ENCODE measurements around the gene SLC25A13. TPM values are rescaled to one million over a fixed set of nuclear protein-coding genes. Genes with fewer than 3 reads are reported as not detected.

Gene SLC25A13
- total RNA-seq, 1 experiment from 2014 or later = 71.7 TPM

DNA sequence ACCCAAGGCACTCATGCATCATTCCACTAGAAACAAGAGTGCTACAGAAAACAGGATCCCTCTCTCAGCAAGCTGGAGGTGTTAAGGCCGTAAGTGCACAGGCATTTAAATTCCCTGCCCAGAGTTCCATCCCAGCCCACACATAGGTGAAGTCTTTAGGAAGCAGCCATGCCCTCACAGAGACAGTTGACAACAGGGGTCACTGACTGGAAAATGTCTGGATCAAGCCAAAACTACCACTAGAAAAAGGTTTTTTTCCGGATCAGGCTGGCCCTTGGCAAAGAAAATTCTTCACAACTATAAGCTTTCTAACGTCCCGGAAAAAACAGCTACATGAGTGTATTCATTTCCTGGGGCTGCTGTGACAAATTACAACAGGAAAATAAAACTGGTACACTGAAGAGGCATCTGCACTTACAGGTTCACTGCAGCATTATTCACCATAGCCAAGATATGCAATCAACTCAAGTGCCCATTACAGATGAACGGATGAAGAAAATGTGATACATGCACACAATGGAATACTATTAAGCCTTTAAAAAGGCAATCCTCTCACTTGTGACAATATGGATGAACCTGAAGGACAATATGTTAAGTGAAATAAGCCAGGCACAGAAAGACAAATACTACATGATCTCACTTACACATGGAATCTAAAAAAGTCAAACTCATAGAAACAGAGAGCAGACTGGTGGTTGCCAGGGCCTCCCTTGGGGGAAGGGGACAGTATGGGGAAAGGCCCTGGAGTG is 52.5 kb downstream of the SLC25A13 start:
- Mint-ChIP-seq H3K4me1 (peaks cover 9 to 12% of the 10 kb centered on the region in 2 experiments; a peak in 3 of 4 replicates), H3K9me3 (no peaks in the 10 kb centered on the region; a peak in 2 of 5 replicates), H3K27ac (no peak overlapping the region), H3K36me3 (ENCODE audit: insufficient read depth in 1 of 3, low read depth in 3 of 3) (peaks cover 12 to 19% (median 15%) of the 10 kb centered on the region in 3 experiments), H3K4me3 (no peak overlapping the region), H3K27me3 (ENCODE audit: low read depth) (no peaks in the 10 kb centered on the region)
- no peak overlapping the region for H2AFZ ChIP-seq (ENCODE audit: low read length)
- no peak overlapping the region for H2BK5ac ChIP-seq (ENCODE audit: insufficient read length, low read length)
- H2BK15ac ChIP-seq (ENCODE audit: low read depth, low read length) = no peak overlapping the region
- H3K56ac ChIP-seq (ENCODE audit: insufficient read length, low read depth, low read length) = no peak overlapping the region
- no peak overlapping the region for H2AK5ac ChIP-seq (ENCODE audit: insufficient read length, low read length)
- H3K4ac ChIP-seq (ENCODE audit: low read depth, low read length) = no peak overlapping the region
- H3K18ac ChIP-seq (ENCODE audit: insufficient read length, low read depth, low read length) = no peak overlapping the region
- no peaks in the 10 kb centered on the region for H3K27me3 ChIP-seq (ENCODE audit: insufficient read depth, low read length)
- no peaks in the 10 kb centered on the region for H3K9me3 ChIP-seq (ENCODE audit: control insufficient read depth, low read depth, low read length)
- WGBS (ENCODE audit: extremely low coverage, insufficient read length, low lambda C conversion rate) = no CpG with 5 or more reads among the region's 5 CpGs
- DNase-seq = no peak
- no peak overlapping the region for H4K5ac ChIP-seq (ENCODE audit: insufficient read length, low read depth, low read length)
- no peak overlapping the region for H3K23ac ChIP-seq (ENCODE audit: insufficient read length, low read depth, low read length)
- H2BK12ac ChIP-seq (ENCODE audit: insufficient read length, low read depth, low read length) = no peak overlapping the region
- no peaks in the 10 kb centered on the region for H3K4me1 ChIP-seq (ENCODE audit: insufficient read depth, low read length)
- no peak overlapping the region for H3K27ac ChIP-seq (ENCODE audit: insufficient read length, low read depth, low read length)
- no peaks in the 10 kb centered on the region for H3K23me2 ChIP-seq (ENCODE audit: insufficient read length, low read depth, low read length, poor library complexity, severe bottlenecking)
- no peak overlapping the region for H2BK120ac ChIP-seq (ENCODE audit: low read depth, low read length, poor library complexity, severe bottlenecking)
- H4K20me1 ChIP-seq (ENCODE audit: control insufficient read depth, insufficient read depth, insufficient read length) = no peaks in the 10 kb centered on the region
- no peak overlapping the region for H4K8ac ChIP-seq (replicated peaks; ENCODE audit: insufficient read length, low read depth, low read length)
- no peak overlapping the region for H4K91ac ChIP-seq (ENCODE audit: insufficient read length, low read depth, low read length)
- H3K9ac ChIP-seq (ENCODE audit: extremely low read depth, insufficient read length, low read length) = no peak overlapping the region
- H3K14ac ChIP-seq (ENCODE audit: insufficient read depth, low read length) = no peak overlapping the region
- no peak overlapping the region for H3T11ph ChIP-seq (ENCODE audit: low read length)
- no peak overlapping the region for H3K4me2 ChIP-seq (ENCODE audit: insufficient read depth, insufficient read length, low read length)
- TF ChIP-seq, protein P1, sequence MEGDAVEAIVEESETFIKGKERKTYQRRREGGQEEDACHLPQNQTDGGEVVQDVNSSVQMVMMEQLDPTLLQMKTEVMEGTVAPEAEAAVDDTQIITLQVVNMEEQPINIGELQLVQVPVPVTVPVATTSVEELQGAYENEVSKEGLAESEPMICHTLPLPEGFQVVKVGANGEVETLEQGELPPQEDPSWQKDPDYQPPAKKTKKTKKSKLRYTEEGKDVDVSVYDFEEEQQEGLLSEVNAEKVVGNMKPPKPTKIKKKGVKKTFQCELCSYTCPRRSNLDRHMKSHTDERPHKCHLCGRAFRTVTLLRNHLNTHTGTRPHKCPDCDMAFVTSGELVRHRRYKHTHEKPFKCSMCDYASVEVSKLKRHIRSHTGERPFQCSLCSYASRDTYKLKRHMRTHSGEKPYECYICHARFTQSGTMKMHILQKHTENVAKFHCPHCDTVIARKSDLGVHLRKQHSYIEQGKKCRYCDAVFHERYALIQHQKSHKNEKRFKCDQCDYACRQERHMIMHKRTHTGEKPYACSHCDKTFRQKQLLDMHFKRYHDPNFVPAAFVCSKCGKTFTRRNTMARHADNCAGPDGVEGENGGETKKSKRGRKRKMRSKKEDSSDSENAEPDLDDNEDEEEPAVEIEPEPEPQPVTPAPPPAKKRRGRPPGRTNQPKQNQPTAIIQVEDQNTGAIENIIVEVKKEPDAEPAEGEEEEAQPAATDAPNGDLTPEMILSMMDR (conservative IDR thresholded peaks at IDR 0.05) = no peak
- H2BK20ac ChIP-seq (ENCODE audit: low read depth, low read length, poor library complexity, severe bottlenecking) = no peak overlapping the region
- no peaks in the 10 kb centered on the region for H3K79me2 ChIP-seq (ENCODE audit: insufficient read depth, low read length)
- no peaks in the 10 kb centered on the region for H3K79me1 ChIP-seq (ENCODE audit: insufficient read depth, low read depth, low read length, poor library complexity, severe bottlenecking)

Data from H9 (cell line).